HCT116 (cell line): ENCODE measurements around the gene TULP3. TPM values are rescaled to one million over a fixed set of nuclear protein-coding genes. Genes with fewer than 3 reads are reported as not detected.

ENCODE experiments used
- ATAC-seq: fragments of 200-7000 bp; cut with Tn5 transposase; 2 replicates; pipeline ENCODE4 v1.9.1; 2020; ENCODE audit warnings: mild to moderate bottlenecking, moderate library complexity
- BruUV-seq: library from RNA; stranded (reverse); fragments of 400-500 nt; replicated peaks from 2 replicates; lab custom pipeline; 2021; lab: Mats Ljungman, UMichigan
- CTCF ChIA-PET: fragments of 300-600 bp; sonication (Branson Sonifier 250); formaldehyde crosslinking; loops from one replicate; lab custom pipeline; 2021; ENCODE audit warnings: antibody characterized with exemption; lab: Charles Lee
- POLR2A ChIA-PET: fragments of 300-600, 350-600 bp; sonication (Branson Sonifier 250); formaldehyde crosslinking; loops from one replicate; lab custom pipeline; 2021; ENCODE audit warnings: antibody characterized with exemption; lab: Charles Lee
- RAD21 ChIA-PET, 2 experiments: fragments of 300-600 bp; sonication (Branson Sonifier 250); formaldehyde crosslinking; loops; one replicate each; lab custom pipeline; 2023; ENCODE audit warnings: low total read pairs in 2 of 2; ENCODE audit not compliant: uncharacterized antibody in 2 of 2, unreplicated experiment in 2 of 2, low non-redundant PET in 1 of 2; lab: Charles Lee
- DNase-seq: peaks from one replicate; pipeline ENCODE4 v3.0.0-alpha.2; 2010; ENCODE audit warnings: low read depth, low spot score
- H2AFZ ChIP-seq: fragments of 200-600 bp; shearing (Covaris generic), sonication (generic); 2 replicates; pipeline ENCODE4 v1.6.1; 2017; ENCODE audit warnings: low read depth, mixed run types, mixed read lengths, antibody characterized with exemption, low read length; ENCODE audit not compliant: poor library complexity, severe bottlenecking
- H3K27ac ChIP-seq: 2 replicates; pipeline ENCODE4 v1.5.1; 2012; ENCODE audit warnings: low read depth, low read length
- H3K27me3 ChIP-seq: fragments of 200-600 bp; sonication (generic); 2 replicates; pipeline ENCODE4 v1.6.1; 2016; ENCODE audit warnings: mixed run types, low read length, mixed read lengths; ENCODE audit not compliant: insufficient read depth
- H3K36me3 ChIP-seq, 2 experiments: fragments of 200-500 bp in 1 of 2; fragments of 200-600 bp in 1 of 2; sonication (Bioruptor generic) in 1 of 2; sonication (generic) in 1 of 2; 2 replicates each; pipeline versions ENCODE4 v1.5.1 to v1.6.1; 2014 to 2016; ENCODE audit warnings: low read length in 2 of 2, inconsistent platforms in 1 of 2, mixed read lengths in 1 of 2, mixed run types in 1 of 2; ENCODE audit not compliant: insufficient read depth in 2 of 2, control insufficient read depth in 1 of 2
- H3K4me1 ChIP-seq, 2 experiments: fragments of 200-600 bp in 1 of 2; sonication (generic) in 1 of 2; 2 replicates each; pipeline versions ENCODE4 v1.5.1 to v1.6.1; 2012 to 2017; ENCODE audit warnings: low read length in 2 of 2, inconsistent platforms in 1 of 2, mild to moderate bottlenecking in 1 of 2, mixed read lengths in 1 of 2, mixed run types in 1 of 2, moderate library complexity in 1 of 2; ENCODE audit not compliant: insufficient read depth in 2 of 2, control insufficient read depth in 1 of 2
- H3K4me2 ChIP-seq: fragments of 200-600 bp; sonication (generic); 2 replicates; pipeline ENCODE4 v1.6.1; 2017; ENCODE audit warnings: mixed run types, low read length, mixed read lengths
- H3K4me3 ChIP-seq, 2 experiments: fragments of 200-600 bp in 1 of 2; sonication (generic) in 1 of 2; replicated peaks in 1 of 2; 2 replicates each; pipeline ENCODE4 v1.5.1; 2011 to 2016; ENCODE audit warnings: low read length in 2 of 2, control low read depth in 1 of 2, low read depth in 1 of 2, mild to moderate bottlenecking in 1 of 2, mixed read lengths in 1 of 2, mixed run types in 1 of 2
- H3K79me2 ChIP-seq: fragments of 200-600 bp; sonication (generic); 2 replicates; pipeline ENCODE4 v1.6.1; 2017; ENCODE audit warnings: mild to moderate bottlenecking, mixed run types, low read length, moderate library complexity, mixed read lengths; ENCODE audit not compliant: insufficient read depth
- H3K9ac ChIP-seq: fragments of 200-600 bp; sonication (generic); 2 replicates; pipeline ENCODE4 v1.6.1; 2016; ENCODE audit warnings: low read length, mixed read lengths
- H3K9me2 ChIP-seq: fragments of 200-600 bp; sonication (generic), shearing (Covaris generic); 2 replicates; pipeline ENCODE4 v1.6.1; 2017; ENCODE audit warnings: mixed run types, mild to moderate bottlenecking, moderate library complexity; ENCODE audit not compliant: insufficient read depth
- H3K9me3 ChIP-seq, 2 experiments: fragments of 200-500 bp in 1 of 2; fragments of 200-600 bp in 1 of 2; sonication (Bioruptor generic) in 1 of 2; sonication (generic) in 1 of 2; 2 replicates each; pipeline ENCODE4 v1.6.1; 2014 to 2017; ENCODE audit warnings: low read length in 2 of 2, mixed read lengths in 2 of 2, inconsistent platforms in 1 of 2, low read depth in 1 of 2, mild to moderate bottlenecking in 1 of 2, mixed run types in 1 of 2, moderate library complexity in 1 of 2; ENCODE audit not compliant: control insufficient read depth in 1 of 2, insufficient read depth in 1 of 2
- H4K20me1 ChIP-seq: fragments of 200-600 bp; sonication (generic), shearing (Covaris generic); 2 replicates; pipeline ENCODE4 v1.6.1; 2017; ENCODE audit warnings: mixed run types, mild to moderate bottlenecking, moderate library complexity; ENCODE audit not compliant: insufficient read depth
- ATF3 ChIP-seq: IDR thresholded peaks from 2 replicates; pipeline ENCODE4 v1.6.1; 2012
- CEBPB ChIP-seq: IDR thresholded peaks from 2 replicates; pipeline ENCODE4 v1.6.1; 2012; ENCODE audit warnings: low read depth
- CTCF ChIP-seq, 3 experiments: fragments of 200-600 bp in 1 of 3; sonication (generic) in 1 of 3; IDR thresholded peaks in 2 of 3; conservative IDR thresholded peaks in 1 of 3; 2 replicates each; pipeline ENCODE4 v1.5.1; 2012 to 2017; ENCODE audit warnings: low read depth in 2 of 3, low read length in 2 of 3, antibody characterized with exemption in 1 of 3, borderline replicate concordance in 1 of 3, control low read depth in 1 of 3, mild to moderate bottlenecking in 1 of 3, mixed read lengths in 1 of 3, mixed run types in 1 of 3, moderate library complexity in 1 of 3; ENCODE audit not compliant: insufficient read depth in 1 of 3
- EGR1 ChIP-seq: IDR thresholded peaks from 2 replicates; pipeline ENCODE4 v1.6.1; 2012; ENCODE audit warnings: low read depth
- EZH2 ChIP-seq: fragments of 200-600 bp; sonication (generic); IDR thresholded peaks from 2 replicates; pipeline ENCODE4 v1.6.1; 2017; ENCODE audit warnings: antibody characterized with exemption, mixed run types
- JUND ChIP-seq: IDR thresholded peaks from 2 replicates; pipeline ENCODE4 v1.6.1; 2012
- MAX ChIP-seq: IDR thresholded peaks from 2 replicates; pipeline ENCODE4 v1.6.1; 2012
- POLR2A ChIP-seq: IDR thresholded peaks from 2 replicates; pipeline ENCODE4 v1.7.0; 2011; ENCODE audit warnings: borderline replicate concordance; ENCODE audit not compliant: insufficient read depth, insufficient read length; ENCODE audit errors: extremely low read depth
- SIN3A ChIP-seq: IDR thresholded peaks from 2 replicates; pipeline ENCODE4 v1.6.1; 2012; ENCODE audit warnings: low read depth
- SRF ChIP-seq: IDR thresholded peaks from 2 replicates; pipeline ENCODE4 v1.6.1; 2012; ENCODE audit warnings: low read depth
- ZFX ChIP-seq: fragments of 450-650 bp; IDR thresholded peaks from 2 replicates; pipeline ENCODE4 v1.6.1; 2017
- ZNF274 ChIP-seq: fragments of 200-500 bp; sonication (Bioruptor generic); IDR thresholded peaks from 2 replicates; pipeline ENCODE4 v1.6.1; 2014; ENCODE audit warnings: mild to moderate bottlenecking, low read depth, low read length, inconsistent platforms
- intact Hi-C: fragments of 100-400 bp; cut with micrococcal nuclease; formaldehyde crosslinking; loops from 2 replicates; pipeline ENCODE4 v1.10.0; 2022
- total RNA-seq: library from RNA; stranded (reverse); gene quantifications from one replicate; pipeline ENCODE4 v1.2.1, GENCODE V29; 2021; ENCODE audit not compliant: unreplicated experiment

The TULP3 gene
- total RNA-seq, 1 experiment from 2014 or later = 21.3 TPM

GRCh38 chr12:2925322-2925995 lies 34.8 kb downstream of the TULP3 start:
- no peaks in the 10 kb centered on the region for H3K79me2 ChIP-seq
- BruUV-seq = no TSS peak
- TF ChIP-seq ATF3 = no peak
- no peak for TF ChIP-seq SRF
- no peak for TF ChIP-seq CEBPB
- no peak overlapping the region for H3K4me2 ChIP-seq
- H2AFZ ChIP-seq = no peak overlapping the region
- POLR2A ChIA-PET = no interaction called here
- intact Hi-C loops = no loop called here
- H3K27ac ChIP-seq = no peak overlapping the region
- no peaks in the 10 kb centered on the region for H3K4me1 ChIP-seq
- H3K4me3 ChIP-seq = no peak overlapping the region
- H3K9me3 ChIP-seq = no peaks in the 10 kb centered on the region
- no peaks in the 10 kb centered on the region for H3K9me2 ChIP-seq
- peaks cover 13 to 18% of the 10 kb centered on the region in 2 experiments for H3K36me3 ChIP-seq
- no peaks in the 10 kb centered on the region for H4K20me1 ChIP-seq
- no peaks in the 10 kb centered on the region for H3K27me3 ChIP-seq
- CTCF ChIA-PET = no interaction called here
- RAD21 ChIA-PET = no interaction called here
- no peak for ATAC-seq
- no peak for DNase-seq
- H3K9ac ChIP-seq = no peak overlapping the region

- Histone ChIP-seq H3K79me2 (no peaks in the 10 kb centered on the region), H3K4me2 (no peak overlapping the region), H3K9me3 (no peaks in the 10 kb centered on the region), H3K4me3 (no peak overlapping the region), H3K4me1 (peaks cover 6 to 9% of the 10 kb centered on the region in 2 experiments; a peak in 2 of 4 replicates), H3K9me2 (no peaks in the 10 kb centered on the region), H2AFZ (no peak overlapping the region), H3K9ac (no peak overlapping the region), H3K36me3 (peaks cover 18 to 19% of the 10 kb centered on the region in 2 experiments; a peak in 3 of 4 replicates), H4K20me1 (no peaks in the 10 kb centered on the region), H3K27ac (no peak overlapping the region), H3K27me3 (no peaks in the 10 kb centered on the region)
- intact Hi-C loops = no loop called here
- TF ChIP-seq CTCF (IDR thresholded peaks at IDR 0.05 in 2 of 3, conservative IDR thresholded peaks at IDR 0.05 in 1 of 3; ENCODE audit: borderline replicate concordance in 1 of 3, insufficient read depth in 1 of 3, low read depth in 2 of 3, low read length in 2 of 3) (no peak), EGR1 (no peak), SIN3A (no peak), ZNF274 (no peak), MAX (no peak), ZFX (no peak), ATF3 (no peak), JUND (no peak), POLR2A (no peak), EZH2 (no peak)
- no peak for ATAC-seq
- ChIA-PET CTCF (interaction anchor here (1.9 kb wide), 1 partner anchor 13 kb away, joined by 5 read pairs; no protein-coding TSS in a partner anchor), POLR2A (no interaction called here), RAD21 (no interaction called here)
- no TSS peak for BruUV-seq
- no peak for DNase-seq
Observed at GRCh38 chr12:2930865-2931264, 40.2 kb downstream of the TULP3 start.
